Suprapubic skin (tissue), 4 donors: ENCODE measurements around the gene C11orf21. TPM values are rescaled to one million over a fixed set of nuclear protein-coding genes. Genes with fewer than 3 reads are reported as not detected.

Source experiments
- DNase-seq, 2 donors: peaks; one replicate each; pipeline ENCODE4 v3.0.0-alpha.2; 2019; ENCODE audit warnings: low spot score in 2 of 2
- H3K27ac ChIP-seq: fragments of 200-600 bp; sonication (generic); one replicate; pipeline ENCODE4 v1.5.1; 2019
- H3K27me3 ChIP-seq: fragments of 200-600 bp; sonication (generic); one replicate; pipeline ENCODE4 v1.5.1; 2019
- H3K36me3 ChIP-seq: fragments of 200-600 bp; sonication (generic); one replicate; pipeline ENCODE4 v1.5.1; 2019
- H3K4me1 ChIP-seq: fragments of 200-600 bp; sonication (generic); one replicate; pipeline ENCODE4 v1.5.1; 2019
- H3K4me3 ChIP-seq: fragments of 200-600 bp; sonication (generic); one replicate; pipeline ENCODE4 v1.5.1; 2019; ENCODE audit warnings: mild to moderate bottlenecking
- H3K9me3 ChIP-seq: fragments of 200-600 bp; sonication (generic); one replicate; pipeline ENCODE4 v1.5.1; 2019
- EP300 ChIP-seq: sonication (generic); formaldehyde crosslinking; IDR thresholded peaks from one replicate; pipeline ENCODE4 v1.6.1; 2017; ENCODE audit warnings: antibody characterized with exemption
- POLR2A ChIP-seq, 2 donors: fragments of 450-650 bp; IDR thresholded peaks; one replicate each; pipeline ENCODE4 v1.6.1; 2017; ENCODE audit warnings: antibody characterized with exemption in 2 of 2, mild to moderate bottlenecking in 2 of 2, moderate library complexity in 2 of 2
- POLR2AphosphoS5 ChIP-seq, 3 donors: sonication (generic); formaldehyde crosslinking; IDR thresholded peaks; one replicate each; pipeline ENCODE4 v1.6.1; 2017; ENCODE audit warnings: antibody characterized with exemption in 3 of 3
- WGBS: methylation state at CpG from one replicate; pipeline ENCODE4 v1.1.5; 2018; 5-methylcytosine and 5-hydroxymethylcytosine counted together
- total RNA-seq, 4 donors: library from RNA; depleted of rRNA; stranded (reverse); fragments of >200 nt; gene quantifications; one replicate each; pipeline ENCODE4 v1.1.0, GENCODE V29; 2016
- TF ChIP-seq, protein P1 (sequence below), 2 donors: fragments of 200-600 bp in 1 of 2; fragments of 450-650 bp in 1 of 2; sonication (generic) in 1 of 2; IDR thresholded peaks; one replicate each; pipeline ENCODE4 v1.5.1; 2016 to 2019; ENCODE audit warnings: antibody characterized with exemption in 2 of 2, mild to moderate bottlenecking in 1 of 2, moderate library complexity in 1 of 2

C11orf21 gene
- total RNA-seq, 4 donors from 2014 or later, result 1.2 to 2.5 TPM; not detected in 2

- H3K27ac ChIP-seq, result no peak overlapping the region
- peaks cover 2% of the 10 kb centered on the region for H3K27me3 ChIP-seq
- 87% methylated on average over 16 of the region's 17 CpGs for WGBS
- no peaks in the 10 kb centered on the region for H3K36me3 ChIP-seq
- TF ChIP-seq POLR2A (IDR thresholded peaks at IDR 0.05) (no peak), EP300 (no peak), POLR2AphosphoS5 (IDR thresholded peaks at IDR 0.05) (no peak)
- TF ChIP-seq, protein P1, sequence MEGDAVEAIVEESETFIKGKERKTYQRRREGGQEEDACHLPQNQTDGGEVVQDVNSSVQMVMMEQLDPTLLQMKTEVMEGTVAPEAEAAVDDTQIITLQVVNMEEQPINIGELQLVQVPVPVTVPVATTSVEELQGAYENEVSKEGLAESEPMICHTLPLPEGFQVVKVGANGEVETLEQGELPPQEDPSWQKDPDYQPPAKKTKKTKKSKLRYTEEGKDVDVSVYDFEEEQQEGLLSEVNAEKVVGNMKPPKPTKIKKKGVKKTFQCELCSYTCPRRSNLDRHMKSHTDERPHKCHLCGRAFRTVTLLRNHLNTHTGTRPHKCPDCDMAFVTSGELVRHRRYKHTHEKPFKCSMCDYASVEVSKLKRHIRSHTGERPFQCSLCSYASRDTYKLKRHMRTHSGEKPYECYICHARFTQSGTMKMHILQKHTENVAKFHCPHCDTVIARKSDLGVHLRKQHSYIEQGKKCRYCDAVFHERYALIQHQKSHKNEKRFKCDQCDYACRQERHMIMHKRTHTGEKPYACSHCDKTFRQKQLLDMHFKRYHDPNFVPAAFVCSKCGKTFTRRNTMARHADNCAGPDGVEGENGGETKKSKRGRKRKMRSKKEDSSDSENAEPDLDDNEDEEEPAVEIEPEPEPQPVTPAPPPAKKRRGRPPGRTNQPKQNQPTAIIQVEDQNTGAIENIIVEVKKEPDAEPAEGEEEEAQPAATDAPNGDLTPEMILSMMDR (IDR thresholded peaks at IDR 0.05), result no peak
- no peaks in the 10 kb centered on the region for H3K4me1 ChIP-seq
- peak; percentile 41 to 63 for DNase-seq
- no peaks in the 10 kb centered on the region for H3K9me3 ChIP-seq
- no peak overlapping the region for H3K4me3 ChIP-seq
Measured at GRCh38 chr11:2295971-2296912, 5.5 kb downstream of the C11orf21 start.

- no peak overlapping the region for H3K27ac ChIP-seq
- WGBS, result 77% methylated on average over 8 of the region's 8 CpGs
- no peaks in the 10 kb centered on the region for H3K9me3 ChIP-seq
- no peak overlapping the region for H3K4me3 ChIP-seq
- peaks cover 10% of the 10 kb centered on the region for H3K27me3 ChIP-seq
- peak in 1 of 2 donors; percentile 51 for DNase-seq
- H3K36me3 ChIP-seq, result no peaks in the 10 kb centered on the region
- TF ChIP-seq POLR2AphosphoS5 (IDR thresholded peaks at IDR 0.05) (no peak), EP300 (no peak), POLR2A (IDR thresholded peaks at IDR 0.05) (no peak)
- TF ChIP-seq, protein P1 (IDR thresholded peaks at IDR 0.05), result no peak
- H3K4me1 ChIP-seq, result peaks cover 6% of the 10 kb centered on the region
Measured at GRCh38 chr11:2294926-2295290, 6.8 kb downstream of the C11orf21 start.

GRCh38 chr11:2293984-2294925 is 7.5 kb downstream of the C11orf21 start:
- H3K36me3 ChIP-seq, result no peaks in the 10 kb centered on the region
- peak in 1 of 2 donors; percentile 48 for DNase-seq
- 89% methylated on average over 25 of the region's 27 CpGs for WGBS
- H3K4me3 ChIP-seq, result no peak overlapping the region
- no peak overlapping the region for H3K27ac ChIP-seq
- no peaks in the 10 kb centered on the region for H3K9me3 ChIP-seq
- peaks cover 6% of the 10 kb centered on the region for H3K4me1 ChIP-seq
- TF ChIP-seq, protein P1 (IDR thresholded peaks at IDR 0.05), result no peak
- TF ChIP-seq POLR2AphosphoS5 (IDR thresholded peaks at IDR 0.05) (no peak), EP300 (no peak), POLR2A (IDR thresholded peaks at IDR 0.05) (no peak)
- H3K27me3 ChIP-seq, result peaks cover 17% of the 10 kb centered on the region

GRCh38 chr11:2293531-2293971 is 8.2 kb downstream of the C11orf21 start:
- Histone ChIP-seq H3K27ac (no peak overlapping the region), H3K4me3 (no peak overlapping the region), H3K36me3 (no peaks in the 10 kb centered on the region), H3K27me3 (peaks cover 22% of the 10 kb centered on the region), H3K9me3 (no peaks in the 10 kb centered on the region), H3K4me1 (peaks cover 6% of the 10 kb centered on the region)
- WGBS, result 92% methylated on average over 17 of the region's 20 CpGs
- DNase-seq, result no peak
- TF ChIP-seq POLR2A (IDR thresholded peaks at IDR 0.05) (no peak), POLR2AphosphoS5 (IDR thresholded peaks at IDR 0.05) (no peak), EP300 (no peak)
- TF ChIP-seq, protein P1 (IDR thresholded peaks at IDR 0.05), result no peak
